Body of pancreas (tissue), 4 donors: ENCODE results near the gene PRR14.

Source experiments
- POLR2A ChIP-seq, 3 donors: fragments of 450-650 bp; IDR thresholded peaks; one replicate each; pipeline ENCODE4 v1.6.1; 2016; ENCODE audit warnings: antibody characterized with exemption in 3 of 3, mild to moderate bottlenecking in 2 of 3
- TF ChIP-seq, protein P1 (sequence below), 7 experiments: fragments of 450-650 bp in 4 of 7; fragments of 200-600 bp in 3 of 7; sonication (generic) in 3 of 7; IDR thresholded peaks; one replicate each; pipeline ENCODE4 v1.5.1; 2016 to 2019; ENCODE audit warnings: antibody characterized with exemption in 7 of 7

DNA sequence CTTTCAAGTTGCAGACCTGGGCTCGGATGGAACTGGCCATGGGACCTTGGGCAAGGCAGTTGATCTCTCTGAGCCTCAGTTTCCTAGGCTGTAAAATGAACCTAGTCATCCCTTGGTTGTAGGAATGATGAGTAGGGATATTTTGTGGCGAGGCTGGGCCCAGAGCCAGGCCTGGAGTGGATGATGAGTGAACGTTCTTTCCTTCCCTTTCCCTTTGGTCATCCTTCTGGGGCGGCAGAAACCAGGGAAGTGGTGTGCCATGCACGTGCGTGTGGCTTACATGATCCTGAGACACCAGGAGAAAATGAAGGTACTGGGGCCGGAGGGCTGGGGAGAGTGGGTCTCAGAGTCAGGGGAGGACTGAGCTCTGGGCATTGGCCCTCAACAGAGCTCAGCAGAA, 15.9 kb downstream of the PRR14 start:
- TF ChIP-seq, protein P1, sequence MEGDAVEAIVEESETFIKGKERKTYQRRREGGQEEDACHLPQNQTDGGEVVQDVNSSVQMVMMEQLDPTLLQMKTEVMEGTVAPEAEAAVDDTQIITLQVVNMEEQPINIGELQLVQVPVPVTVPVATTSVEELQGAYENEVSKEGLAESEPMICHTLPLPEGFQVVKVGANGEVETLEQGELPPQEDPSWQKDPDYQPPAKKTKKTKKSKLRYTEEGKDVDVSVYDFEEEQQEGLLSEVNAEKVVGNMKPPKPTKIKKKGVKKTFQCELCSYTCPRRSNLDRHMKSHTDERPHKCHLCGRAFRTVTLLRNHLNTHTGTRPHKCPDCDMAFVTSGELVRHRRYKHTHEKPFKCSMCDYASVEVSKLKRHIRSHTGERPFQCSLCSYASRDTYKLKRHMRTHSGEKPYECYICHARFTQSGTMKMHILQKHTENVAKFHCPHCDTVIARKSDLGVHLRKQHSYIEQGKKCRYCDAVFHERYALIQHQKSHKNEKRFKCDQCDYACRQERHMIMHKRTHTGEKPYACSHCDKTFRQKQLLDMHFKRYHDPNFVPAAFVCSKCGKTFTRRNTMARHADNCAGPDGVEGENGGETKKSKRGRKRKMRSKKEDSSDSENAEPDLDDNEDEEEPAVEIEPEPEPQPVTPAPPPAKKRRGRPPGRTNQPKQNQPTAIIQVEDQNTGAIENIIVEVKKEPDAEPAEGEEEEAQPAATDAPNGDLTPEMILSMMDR (IDR thresholded peaks at IDR 0.05): no peak
- no peak for TF ChIP-seq POLR2A (IDR thresholded peaks at IDR 0.05)
